Endothelial cell of umbilical vein (primary cell): Measurements from ENCODE around the gene COL18A1.

Experiments used
- CTCF ChIP-seq, 2 donors: IDR thresholded peaks; 1 replicate in 1 of 2; 2 replicates in 1 of 2; pipeline ENCODE4 v1.5.1; 2011; ENCODE audit warnings: low read length in 2 of 2, mild to moderate bottlenecking in 2 of 2, moderate library complexity in 2 of 2, control low read depth in 1 of 2, inconsistent platforms in 1 of 2, low read depth in 1 of 2; ENCODE audit not compliant: insufficient read depth in 1 of 2; ENCODE audit errors: extremely low read depth in 1 of 2
- POLR2A ChIP-seq: IDR thresholded peaks from 2 replicates; pipeline ENCODE4 v1.6.1; 2012; ENCODE audit warnings: low read depth, mild to moderate bottlenecking, control low read depth, low read length
- POLR2AphosphoS5 ChIP-seq: IDR thresholded peaks from 2 replicates; pipeline ENCODE4 v1.6.1; 2012; ENCODE audit warnings: low read depth, mild to moderate bottlenecking, control low read depth, low read length, moderate library complexity; ENCODE audit not compliant: insufficient read depth

DNA sequence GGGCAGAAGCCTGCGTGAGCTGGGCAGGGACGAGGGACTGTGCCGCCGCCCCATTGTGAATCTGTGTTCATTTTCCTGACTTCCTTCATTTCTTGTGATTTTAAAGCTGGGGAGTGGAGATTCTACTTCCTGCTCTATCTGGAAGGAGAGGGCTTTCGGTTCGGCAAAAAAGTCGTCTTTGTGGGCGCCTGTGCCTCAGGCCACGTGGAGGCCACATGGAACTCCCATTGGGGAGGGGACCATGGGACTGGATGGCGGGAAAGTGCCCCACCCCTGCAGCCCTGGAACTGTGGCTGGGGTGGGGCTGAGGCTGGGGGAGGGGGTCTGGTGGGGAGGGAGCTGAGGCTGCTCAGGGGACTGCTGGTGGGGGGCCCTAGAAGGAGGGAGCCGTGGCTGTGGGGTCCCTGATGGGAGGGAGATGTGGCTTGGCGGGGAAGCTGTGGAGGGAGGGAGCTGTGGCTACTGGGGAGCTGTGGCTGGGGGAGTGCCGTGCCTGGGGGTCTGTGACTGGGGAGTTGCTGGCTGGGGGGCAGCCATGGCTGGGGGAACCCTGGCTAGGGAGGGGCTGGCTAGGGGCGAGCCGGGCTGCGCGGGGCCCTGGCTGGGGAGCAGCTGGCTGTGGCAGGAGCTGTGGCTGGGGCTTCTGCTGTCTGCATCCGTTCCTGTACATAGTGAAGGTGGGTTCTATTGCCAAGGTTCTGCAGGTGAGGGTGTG is 31.5 kb downstream of the COL18A1 start:
- TF ChIP-seq CTCF (IDR thresholded peaks at IDR 0.05; ENCODE audit: extremely low read depth in 1 of 2, insufficient read depth in 1 of 2, low read depth in 1 of 2, low read length in 2 of 2) (no peak), POLR2A (no peak), POLR2AphosphoS5 (no peak)
